GM19438 (cell line): ENCODE measurements around the gene ARMC10.
"Not testable (repeated sequence)": the region's sequence is repeated elsewhere in the genome, so short reads cannot be mapped to it uniquely, and the experiment has no call there.

ENCODE experiments used
- ATAC-seq: cut with Tn5 transposase; IDR thresholded peaks from one replicate; pipeline ENCODE4 v1.9.1; 2021; ENCODE audit warnings: low read depth; ENCODE audit not compliant: unreplicated experiment

The ARMC10 gene

DNA sequence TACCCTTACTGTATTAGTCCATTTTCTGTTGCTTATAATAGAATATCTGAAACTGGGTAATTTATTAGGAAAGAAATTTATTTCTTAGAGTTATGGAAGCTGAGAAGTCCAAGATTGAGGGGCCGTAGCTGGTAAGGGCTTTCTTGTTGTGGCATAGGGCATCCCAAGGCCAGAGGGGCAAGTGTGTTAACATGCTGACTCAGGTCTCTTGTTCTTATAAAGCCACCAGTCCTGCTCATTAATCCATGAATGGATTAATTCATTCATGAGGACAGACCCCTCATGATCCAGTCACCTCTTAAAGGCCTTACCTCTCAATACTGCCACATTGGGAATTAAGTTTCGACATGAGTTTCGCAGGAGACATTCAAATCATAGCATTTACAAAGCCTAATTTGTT lies 2.4 kb downstream of the ARMC10 start:
- ATAC-seq, result no peak

GRCh38 chr7:103078226-103078625 lies 3.3 kb downstream of the ARMC10 start:
- ATAC-seq, result not testable (repeated sequence)

- no peak for ATAC-seq
Observed at GRCh38 chr7:103079836-103080235, 4.9 kb downstream of the ARMC10 start.

DNA sequence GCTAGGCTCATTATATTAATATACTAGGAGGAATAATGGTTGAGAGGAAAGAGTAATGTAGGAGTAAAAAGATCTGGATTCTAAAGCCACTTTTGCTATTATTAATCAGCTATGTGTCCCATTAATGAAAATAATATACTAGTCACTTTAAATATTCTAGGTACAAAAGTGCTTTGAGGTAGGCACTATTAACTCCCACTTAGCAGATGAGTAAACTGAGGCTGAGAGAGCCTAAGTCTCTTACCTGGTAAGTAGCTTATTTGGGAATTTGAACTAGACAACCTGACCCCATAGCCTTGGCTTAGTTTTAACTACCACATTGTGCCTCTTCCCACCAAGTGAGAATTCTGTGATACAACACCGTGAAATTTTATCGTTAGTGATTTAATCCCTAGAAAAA lies 6.0 kb downstream of the ARMC10 start:
- no peak for ATAC-seq

DNA sequence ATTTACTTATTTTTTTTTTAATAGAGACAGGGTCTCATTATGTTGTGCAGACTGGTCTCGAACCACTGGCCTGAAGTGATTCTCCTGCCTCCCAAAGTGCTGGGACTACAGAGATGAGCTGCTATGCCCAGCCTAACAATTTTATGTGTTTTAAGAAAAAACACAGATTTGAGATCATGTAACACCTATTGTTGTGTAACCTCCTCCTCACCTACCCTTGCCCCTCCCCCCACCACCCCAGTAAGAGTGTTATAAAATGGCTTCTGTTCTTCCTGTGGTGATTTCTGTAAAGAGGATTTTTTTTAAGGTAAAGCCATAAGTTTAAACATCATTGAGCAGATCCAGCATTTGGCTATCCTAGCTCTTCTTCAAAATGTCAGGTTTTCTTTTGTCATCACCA lies 7.6 kb downstream of the ARMC10 start:
- ATAC-seq, result no peak

GRCh38 chr7:103083210-103083609 lies 8.3 kb downstream of the ARMC10 start:
- no peak for ATAC-seq

- ATAC-seq, result not testable (repeated sequence)
Observed at GRCh38 chr7:103092321-103092720, 17.4 kb downstream of the ARMC10 start.

DNA sequence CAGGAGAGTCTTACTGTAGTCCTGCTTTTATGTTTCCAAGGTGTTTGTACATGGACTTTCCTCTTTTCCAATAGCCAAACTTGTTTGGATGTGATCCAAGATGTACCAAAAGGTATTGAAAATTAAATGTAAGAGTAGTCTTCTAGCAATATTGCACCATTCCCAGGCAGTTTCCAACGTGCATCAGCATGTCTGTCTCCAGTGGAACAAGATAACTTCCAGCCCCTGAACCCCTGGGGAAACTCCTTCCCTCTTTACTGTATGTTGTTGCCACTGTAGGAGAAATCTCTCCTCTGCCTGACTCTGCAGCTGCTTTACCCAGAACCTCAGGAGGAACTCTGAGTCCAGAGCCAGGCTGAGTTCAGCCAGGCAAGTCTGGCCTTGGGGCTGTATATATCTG lies 18.5 kb downstream of the ARMC10 start:
- ATAC-seq, result no peak

DNA sequence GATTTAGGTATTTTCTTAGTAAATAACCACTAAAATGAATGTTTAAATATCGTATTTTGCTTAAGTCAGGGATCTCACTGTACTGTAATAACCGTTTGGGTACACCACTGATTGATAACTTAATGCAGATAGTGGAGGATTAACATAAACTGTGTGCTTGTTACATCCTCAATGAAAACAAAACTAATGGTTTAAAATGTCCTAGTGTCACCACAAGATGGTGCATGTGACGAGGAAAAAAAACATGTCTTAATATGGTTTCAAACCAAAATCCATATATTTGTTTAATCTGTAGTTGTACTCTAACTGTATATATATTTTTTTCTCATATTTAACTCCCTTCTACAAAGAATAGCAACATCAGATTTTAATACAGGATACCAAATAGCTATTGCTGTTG lies 19.2 kb downstream of the ARMC10 start:
- no peak for ATAC-seq

- not testable (repeated sequence) for ATAC-seq
Observed at GRCh38 chr7:103095558-103095957, 20.6 kb downstream of the ARMC10 start.

- no peak for ATAC-seq
Observed at GRCh38 chr7:103097041-103097440, 22.1 kb downstream of the ARMC10 start.

DNA sequence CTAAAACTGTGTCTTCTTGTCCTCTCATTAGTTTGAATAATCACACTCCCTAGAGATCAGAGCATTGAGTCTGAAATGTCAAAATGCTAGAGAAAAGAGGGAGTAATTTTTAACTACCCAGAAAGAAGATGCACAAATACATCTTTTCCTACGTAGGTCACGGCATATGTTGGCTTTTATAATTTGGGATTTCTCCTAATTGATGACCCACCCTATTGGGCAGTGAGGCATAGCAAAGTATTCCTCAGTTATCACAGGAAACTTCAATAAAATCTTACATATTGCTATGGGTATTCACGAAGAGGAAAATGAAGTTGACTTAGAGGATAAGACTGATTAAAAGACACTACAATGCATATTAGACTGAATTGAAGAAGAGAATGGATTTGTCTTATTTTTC lies 25.4 kb downstream of the ARMC10 start:
- ATAC-seq, result no peak

DNA sequence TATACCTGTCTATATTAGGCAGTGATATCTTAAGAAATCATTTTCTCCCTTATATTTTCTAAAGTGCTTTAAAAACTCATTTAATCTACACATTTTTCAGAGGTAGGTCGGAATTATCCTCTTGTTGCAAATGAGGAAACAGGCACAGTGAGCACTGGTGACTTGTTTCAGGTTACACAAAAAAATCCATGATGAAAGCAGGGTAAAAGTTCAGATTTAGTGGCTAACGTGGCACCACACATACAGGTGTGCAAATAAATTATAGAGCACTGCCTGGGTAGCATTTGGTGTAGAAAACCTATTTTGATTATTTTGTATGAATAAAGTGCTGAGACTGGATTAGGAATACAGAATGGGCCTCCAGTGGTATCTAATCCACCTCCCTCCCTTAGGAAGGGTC lies 26.6 kb downstream of the ARMC10 start:
- no peak for ATAC-seq

DNA sequence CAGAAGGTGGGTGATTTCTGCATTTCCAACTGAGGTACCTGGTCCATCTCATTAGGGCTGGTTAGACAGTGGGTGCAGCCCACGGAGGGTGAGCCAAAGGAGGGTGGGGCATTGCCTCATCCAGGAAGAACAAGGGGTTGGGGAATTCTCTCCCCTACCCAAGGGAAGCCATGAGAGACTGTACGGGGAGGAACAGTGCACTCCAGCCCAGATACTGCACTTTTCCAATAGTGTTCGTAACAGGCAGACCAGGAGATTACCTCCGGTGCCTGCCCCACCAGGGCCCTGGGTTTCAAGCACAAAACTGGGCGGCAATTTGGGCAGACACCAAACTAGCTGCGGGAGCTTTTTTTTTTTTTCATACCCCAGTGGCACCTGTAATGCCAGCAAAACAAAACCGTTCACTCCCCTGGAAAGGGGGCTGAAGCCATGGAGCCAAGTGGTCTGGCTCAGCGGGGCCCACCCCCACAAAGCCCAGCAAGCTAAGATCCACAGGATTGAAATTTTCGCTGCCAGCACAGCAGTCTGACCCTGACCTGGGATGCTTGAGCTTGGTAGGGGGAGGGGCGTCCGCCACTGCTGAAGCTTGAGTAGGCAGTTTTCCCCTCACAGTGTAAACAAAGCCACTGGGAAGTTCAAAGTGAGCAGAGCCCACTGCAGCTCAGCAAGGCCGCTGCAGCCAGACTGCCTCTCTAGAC lies 31.2 kb downstream of the ARMC10 start:
- ATAC-seq, result no peak

DNA sequence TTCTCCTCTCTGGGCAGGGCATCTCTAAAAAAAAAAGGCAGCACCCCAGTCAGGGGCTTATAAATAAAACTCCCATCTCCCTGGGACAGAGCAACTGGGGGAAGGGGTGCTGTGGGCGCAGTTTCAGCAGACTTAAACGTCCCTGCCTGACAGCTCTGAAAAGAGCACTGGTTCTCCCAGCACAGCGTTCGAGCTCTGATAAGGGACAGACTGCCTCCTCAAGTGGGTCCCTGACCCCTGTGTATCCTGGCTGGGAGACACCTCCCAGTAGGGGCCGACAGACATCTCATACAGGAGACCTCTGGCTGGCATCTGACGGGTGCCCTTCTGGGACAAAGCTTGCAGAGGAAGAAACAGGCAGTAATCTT lies 31.7 kb downstream of the ARMC10 start:
- not testable (repeated sequence) for ATAC-seq

GRCh38 chr7:103113164-103113563 lies 38.2 kb downstream of the ARMC10 start:
- ATAC-seq, result no peak

DNA sequence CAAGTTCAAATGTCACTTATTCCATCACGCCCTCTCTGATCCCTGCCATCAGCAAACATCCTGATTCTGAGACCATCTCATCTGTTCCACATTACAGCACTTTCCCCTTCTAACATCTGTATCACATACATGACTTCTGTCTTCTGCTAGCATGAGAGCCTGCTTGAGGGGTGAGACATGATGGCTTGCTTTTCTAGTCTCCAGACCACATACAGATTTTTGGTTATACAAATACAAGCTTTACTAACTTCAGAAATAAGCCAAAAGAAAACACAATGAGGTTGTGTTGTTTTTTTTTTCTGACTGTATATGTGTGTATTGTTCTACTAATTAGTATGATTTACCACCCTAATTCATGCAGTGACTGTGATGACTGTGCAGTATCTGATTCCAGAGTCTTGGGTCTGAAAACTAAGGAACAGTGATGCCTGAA lies 39.7 kb downstream of the ARMC10 start:
- ATAC-seq, result no peak

- no peak for ATAC-seq
Observed at GRCh38 chr7:103115771-103116170, 40.8 kb downstream of the ARMC10 start.

DNA sequence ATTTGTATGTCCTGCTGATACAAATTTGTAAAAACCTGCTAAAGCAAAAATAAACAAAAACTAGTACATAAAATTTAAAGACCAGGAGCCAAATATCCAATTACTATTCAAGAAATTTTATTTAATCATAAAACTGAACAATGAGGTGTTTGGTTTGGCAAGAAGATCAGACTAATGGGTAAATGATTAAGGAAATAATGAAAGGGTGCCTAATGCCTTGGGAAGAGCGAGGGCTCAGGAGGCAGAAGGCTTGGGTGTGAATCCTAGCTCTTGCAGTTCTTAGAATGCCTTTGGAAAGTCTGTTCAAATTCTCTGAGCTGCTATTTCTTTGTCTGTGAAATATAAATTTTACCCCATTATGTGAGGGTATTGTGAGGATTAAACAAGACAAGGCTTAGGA lies 41.6 kb downstream of the ARMC10 start:
- ATAC-seq, result no peak

DNA sequence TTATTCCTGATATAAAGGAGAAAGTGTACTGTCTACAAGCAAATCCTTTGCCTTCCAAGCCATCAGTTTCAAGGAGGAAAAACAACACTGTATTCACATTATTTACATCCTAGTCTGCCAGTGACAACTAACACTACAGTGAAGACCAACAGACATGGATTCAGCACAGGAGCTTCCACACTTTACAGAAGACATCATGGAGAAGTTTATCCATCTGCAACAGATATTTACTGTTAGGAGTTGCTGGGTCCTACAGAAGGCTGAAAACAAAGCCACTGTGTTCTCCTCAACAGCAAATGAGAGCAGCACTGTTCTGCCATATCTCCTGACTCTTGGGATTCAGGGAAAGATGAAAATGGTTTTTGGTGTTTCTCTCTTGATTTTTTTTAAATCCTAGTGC lies 42.1 kb downstream of the ARMC10 start:
- ATAC-seq, result no peak

DNA sequence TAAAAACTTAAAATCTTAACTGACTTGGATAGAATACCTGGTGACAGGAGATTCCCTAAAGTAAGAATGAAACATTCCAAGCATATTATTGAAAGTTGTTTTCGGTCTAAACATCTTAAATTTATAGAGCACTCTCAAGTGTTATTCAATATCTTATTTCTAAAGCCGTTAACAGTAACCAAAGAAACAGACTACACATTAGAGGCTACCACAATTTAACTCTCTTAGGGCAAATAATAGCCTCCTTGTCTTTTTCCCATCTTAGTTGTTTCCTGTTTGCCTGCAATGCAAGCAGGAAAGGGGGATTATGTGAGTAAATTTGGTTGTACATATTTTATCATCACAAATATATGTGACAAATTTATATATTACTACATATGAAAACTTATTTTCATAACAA lies 42.5 kb downstream of the ARMC10 start:
- ATAC-seq, result no peak

- no peak for ATAC-seq
Observed at GRCh38 chr7:103119791-103120291, 44.9 kb downstream of the ARMC10 start.

DNA sequence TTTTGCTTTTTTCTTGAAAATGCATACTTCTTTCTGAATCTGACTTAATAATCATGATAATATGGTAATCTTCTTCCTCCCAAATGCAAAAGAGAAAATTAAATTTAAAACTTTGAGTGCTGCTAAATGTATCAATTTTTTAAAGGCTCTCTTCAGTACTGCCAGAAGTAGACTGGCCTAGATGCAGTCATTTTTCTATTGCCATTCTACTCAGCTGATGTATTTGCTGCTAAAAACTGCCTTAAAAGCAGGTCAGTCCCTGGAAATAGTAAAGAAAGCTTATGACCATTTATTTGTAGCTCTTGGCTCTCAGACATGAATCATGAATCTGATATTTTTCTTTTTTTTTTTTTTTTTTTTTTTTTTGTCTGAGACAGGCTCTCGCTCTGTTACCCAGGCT lies 45.4 kb downstream of the ARMC10 start:
- no peak for ATAC-seq
